GM18858 (cell line): ENCODE results near the gene TMEM86A.

Source experiments
- ATAC-seq: cut with Tn5 transposase; IDR thresholded peaks from one replicate; pipeline ENCODE4 v1.9.1; 2021; ENCODE audit not compliant: unreplicated experiment

Gene TMEM86A

GRCh38 chr11:18699848-18700261 is 1.3 kb downstream of the TMEM86A start:
- no peak for ATAC-seq

- no peak for ATAC-seq
These were observed 1.8 kb downstream of the TMEM86A start for GRCh38 chr11:18700375-18700774.

- ATAC-seq: no peak
These were observed 2.3 kb downstream of the TMEM86A start for GRCh38 chr11:18700872-18701271.

- no peak for ATAC-seq
These were observed 3.1 kb downstream of the TMEM86A start for GRCh38 chr11:18701614-18702216.

- ATAC-seq: no peak
These were observed 4.6 kb downstream of the TMEM86A start for GRCh38 chr11:18703001-18703763.

- no peak for ATAC-seq
These were observed 5.6 kb downstream of the TMEM86A start for GRCh38 chr11:18704045-18704645.

GRCh38 chr11:18704698-18705097 is 6.1 kb downstream of the TMEM86A start:
- no peak for ATAC-seq

GRCh38 chr11:18705651-18706281 is 7.2 kb downstream of the TMEM86A start:
- no peak for ATAC-seq

GRCh38 chr11:18706330-18707243 is 8.0 kb downstream of the TMEM86A start:
- ATAC-seq: peak; percentile 67

GRCh38 chr11:18707811-18708340 is 9.3 kb downstream of the TMEM86A start:
- ATAC-seq: no peak

- ATAC-seq: no peak
These were observed 10.8 kb downstream of the TMEM86A start for GRCh38 chr11:18709414-18709813.

GRCh38 chr11:18710545-18710944 is 12.0 kb downstream of the TMEM86A start:
- no peak for ATAC-seq

- no peak for ATAC-seq
These were observed 15.3 kb downstream of the TMEM86A start for GRCh38 chr11:18713646-18714442.

- ATAC-seq: no peak
These were observed 15.8 kb downstream of the TMEM86A start for GRCh38 chr11:18714443-18714780.

GRCh38 chr11:18715476-18715875 is 16.9 kb downstream of the TMEM86A start:
- no peak for ATAC-seq

- ATAC-seq: no peak
These were observed 21.7 kb downstream of the TMEM86A start for GRCh38 chr11:18720091-18720807.

GRCh38 chr11:18720808-18721560 is 22.4 kb downstream of the TMEM86A start:
- ATAC-seq: peak; percentile 61

GRCh38 chr11:18721561-18722292 is 23.1 kb downstream of the TMEM86A start:
- peak; percentile 69 for ATAC-seq
